Astrocyte (in vitro differentiated cells and primary cell): ENCODE measurements around the gene ZNF516.

Experiments
- EZH2 ChIP-seq: IDR thresholded peaks from 2 replicates; pipeline ENCODE4 v1.6.1; 2012; ENCODE audit warnings: mild to moderate bottlenecking, low read length, inconsistent platforms; ENCODE audit not compliant: insufficient read depth
- TF ChIP-seq, protein P1 (sequence below): IDR thresholded peaks from 2 replicates; pipeline ENCODE4 v1.5.1; 2011; ENCODE audit warnings: low read depth, mild to moderate bottlenecking, inconsistent platforms, low read length, moderate library complexity; ENCODE audit not compliant: insufficient read depth

DNA sequence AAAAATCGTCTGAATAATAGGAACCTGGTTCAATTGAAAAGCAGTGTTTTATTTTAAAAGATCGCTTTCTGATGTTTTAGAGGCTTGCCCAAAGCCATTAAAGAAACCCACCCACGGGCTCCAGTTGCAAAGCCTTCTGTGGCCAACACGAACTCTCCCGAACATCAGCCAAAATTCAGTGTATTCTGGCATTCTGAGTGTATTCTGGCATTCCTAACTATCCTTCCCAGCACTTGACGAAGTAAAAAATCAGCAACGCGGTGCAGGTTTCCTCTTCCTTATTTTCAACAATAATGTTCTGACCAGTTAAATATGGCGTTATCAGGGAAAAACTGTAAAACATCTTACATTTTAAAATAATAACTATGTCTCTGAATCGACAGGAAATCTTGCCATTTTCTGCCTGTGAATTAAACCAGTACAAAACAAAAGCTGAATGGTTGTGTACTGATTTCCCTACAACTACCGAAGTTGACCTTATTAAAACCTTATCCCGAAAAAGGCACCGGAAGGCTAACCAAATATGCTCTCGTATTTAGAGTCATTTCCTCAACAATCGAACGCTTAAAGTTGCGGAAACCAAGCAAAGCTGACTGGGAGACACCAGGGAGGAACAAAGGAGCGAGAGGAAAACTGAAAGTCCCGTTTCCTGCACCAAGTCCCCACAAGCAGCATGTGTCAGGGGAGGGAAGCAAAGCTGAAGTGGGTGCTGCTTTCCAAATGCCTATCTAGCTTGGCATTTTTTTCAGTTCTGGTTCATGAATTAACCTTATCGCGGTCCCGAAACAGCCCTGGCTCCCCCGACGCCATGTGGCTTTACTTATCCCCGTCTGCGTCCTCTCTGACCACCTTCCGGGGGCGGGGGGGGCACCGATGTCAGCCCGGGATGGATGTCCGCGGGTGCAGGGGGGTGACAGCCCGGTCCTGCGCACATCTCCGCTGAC lies 44.3 kb downstream of the ZNF516 start:
- TF ChIP-seq, protein P1, sequence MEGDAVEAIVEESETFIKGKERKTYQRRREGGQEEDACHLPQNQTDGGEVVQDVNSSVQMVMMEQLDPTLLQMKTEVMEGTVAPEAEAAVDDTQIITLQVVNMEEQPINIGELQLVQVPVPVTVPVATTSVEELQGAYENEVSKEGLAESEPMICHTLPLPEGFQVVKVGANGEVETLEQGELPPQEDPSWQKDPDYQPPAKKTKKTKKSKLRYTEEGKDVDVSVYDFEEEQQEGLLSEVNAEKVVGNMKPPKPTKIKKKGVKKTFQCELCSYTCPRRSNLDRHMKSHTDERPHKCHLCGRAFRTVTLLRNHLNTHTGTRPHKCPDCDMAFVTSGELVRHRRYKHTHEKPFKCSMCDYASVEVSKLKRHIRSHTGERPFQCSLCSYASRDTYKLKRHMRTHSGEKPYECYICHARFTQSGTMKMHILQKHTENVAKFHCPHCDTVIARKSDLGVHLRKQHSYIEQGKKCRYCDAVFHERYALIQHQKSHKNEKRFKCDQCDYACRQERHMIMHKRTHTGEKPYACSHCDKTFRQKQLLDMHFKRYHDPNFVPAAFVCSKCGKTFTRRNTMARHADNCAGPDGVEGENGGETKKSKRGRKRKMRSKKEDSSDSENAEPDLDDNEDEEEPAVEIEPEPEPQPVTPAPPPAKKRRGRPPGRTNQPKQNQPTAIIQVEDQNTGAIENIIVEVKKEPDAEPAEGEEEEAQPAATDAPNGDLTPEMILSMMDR: no peak
- no peak for TF ChIP-seq EZH2
